ENCODE data around the gene VIPR2. TPM values are rescaled to one million over a fixed set of nuclear protein-coding genes. Genes with fewer than 3 reads are reported as not detected.
"Not testable (repeated sequence)": the region's sequence is repeated elsewhere in the genome, so short reads cannot be mapped to it uniquely, and the experiment has no call there.

The VIPR2 gene
- polyA plus RNA-seq, 10 donors: 4.9 to 10.5 (median 8.6) TPM

DNA sequence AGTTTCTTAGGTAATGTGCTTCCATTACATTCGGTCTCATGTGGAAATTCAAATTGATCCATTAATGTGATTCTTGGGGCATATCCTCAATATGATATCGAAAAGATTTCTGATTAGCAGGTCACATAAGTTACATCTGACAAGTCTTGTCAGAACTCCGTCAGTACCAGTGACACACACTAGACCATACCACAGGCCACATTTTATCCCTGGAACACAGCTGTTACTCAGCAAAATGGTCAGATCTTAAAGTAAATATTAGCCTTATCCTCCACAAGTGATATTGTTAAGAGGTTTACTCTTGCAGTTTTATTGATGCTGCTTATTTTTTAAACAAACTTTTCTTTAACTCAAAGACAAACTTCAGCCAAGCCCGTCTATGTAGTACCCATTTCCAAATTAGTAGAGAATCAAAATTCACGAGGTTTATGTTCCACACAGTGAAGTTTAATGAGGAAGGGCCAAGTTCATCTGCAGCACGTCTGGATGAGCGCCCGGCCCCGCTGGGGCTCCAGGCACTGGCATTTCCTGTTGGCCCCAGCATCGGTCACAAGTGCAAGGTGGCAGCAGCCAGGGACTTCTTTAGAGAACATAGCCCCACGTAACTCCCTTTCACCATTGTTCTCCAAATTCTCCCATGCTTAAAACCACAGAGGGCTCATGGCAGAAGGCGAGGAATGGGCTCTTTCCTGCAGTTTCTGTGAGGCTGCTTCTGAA is 132.2 kb downstream of the VIPR2 start:
- peak in 2 of 3 donors; percentile 38 to 52 for DNase-seq

DNA sequence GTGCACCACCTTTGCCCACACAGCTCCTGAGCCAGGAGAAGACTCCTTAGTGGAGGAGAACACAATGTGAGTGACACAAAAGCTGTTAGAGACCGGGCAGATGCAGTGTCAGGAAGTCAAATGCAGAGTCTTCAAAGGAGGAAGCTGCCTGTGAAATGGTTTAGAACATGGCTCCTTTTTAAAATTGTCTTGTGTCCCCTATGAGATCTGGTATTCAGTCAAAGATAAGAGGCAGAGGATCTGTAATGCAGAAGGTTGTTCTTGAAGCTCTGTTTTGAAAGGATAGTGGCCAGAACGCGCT is 133.0 kb downstream of the VIPR2 start:
- DNase-seq: no peak

DNA sequence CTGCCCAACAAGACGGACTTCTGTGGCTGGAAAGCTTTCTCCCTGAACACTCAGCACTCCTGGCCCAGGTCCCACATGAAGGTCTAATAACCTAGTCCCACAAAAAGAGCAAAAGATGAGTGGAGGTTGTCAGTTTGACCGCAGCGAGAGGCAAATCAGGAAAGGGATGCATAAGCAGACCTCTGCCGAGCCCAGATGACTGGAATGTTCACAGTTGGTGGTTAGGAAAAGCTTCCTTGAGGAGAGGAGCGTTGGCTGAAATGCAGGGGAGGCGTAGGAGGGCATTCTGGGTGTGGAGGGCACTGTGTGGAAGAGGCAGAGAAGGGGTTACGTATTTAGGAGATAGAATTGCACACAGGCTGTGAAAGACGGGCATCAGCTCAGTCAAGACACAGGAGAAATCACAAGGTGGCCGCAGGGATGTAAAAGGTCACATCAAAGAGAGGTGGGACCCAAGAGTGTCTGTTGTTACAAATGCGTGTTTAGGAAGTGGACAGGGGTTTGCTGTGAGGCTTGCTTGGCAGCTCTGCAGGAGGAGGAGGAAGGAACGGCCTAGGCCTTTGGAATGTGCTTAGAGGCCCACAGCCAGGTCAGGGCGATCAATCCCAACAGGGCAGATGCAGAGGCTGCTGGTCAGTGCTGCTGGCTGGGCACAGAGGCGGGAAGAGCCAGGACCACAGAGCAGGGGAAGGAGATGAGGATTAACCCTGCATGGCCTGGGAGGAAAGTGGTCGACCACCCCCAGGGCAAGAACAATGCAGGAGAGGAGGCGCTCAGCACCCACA is 133.5 kb downstream of the VIPR2 start:
- DNase-seq: no peak

DNA sequence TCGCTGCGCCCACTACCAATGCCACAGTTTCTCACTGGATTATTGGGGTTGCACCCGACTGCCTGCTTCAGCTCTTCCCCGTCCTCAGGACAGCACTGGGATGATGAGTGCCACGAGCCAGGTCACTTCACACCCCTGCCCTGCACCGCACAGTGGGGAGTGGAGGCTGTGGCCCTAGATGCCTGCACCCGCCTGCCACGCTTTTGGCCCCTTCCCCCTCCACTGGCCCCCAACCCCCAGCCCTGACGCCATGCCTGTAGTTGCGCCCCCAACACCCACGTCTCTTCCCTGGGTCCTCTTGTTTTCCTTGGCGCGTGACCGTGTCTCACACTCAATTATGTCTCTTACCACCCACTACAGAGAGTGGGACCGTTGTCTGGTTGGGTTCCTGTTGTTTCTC is 134.3 kb downstream of the VIPR2 start:
- no peak for DNase-seq

DNA sequence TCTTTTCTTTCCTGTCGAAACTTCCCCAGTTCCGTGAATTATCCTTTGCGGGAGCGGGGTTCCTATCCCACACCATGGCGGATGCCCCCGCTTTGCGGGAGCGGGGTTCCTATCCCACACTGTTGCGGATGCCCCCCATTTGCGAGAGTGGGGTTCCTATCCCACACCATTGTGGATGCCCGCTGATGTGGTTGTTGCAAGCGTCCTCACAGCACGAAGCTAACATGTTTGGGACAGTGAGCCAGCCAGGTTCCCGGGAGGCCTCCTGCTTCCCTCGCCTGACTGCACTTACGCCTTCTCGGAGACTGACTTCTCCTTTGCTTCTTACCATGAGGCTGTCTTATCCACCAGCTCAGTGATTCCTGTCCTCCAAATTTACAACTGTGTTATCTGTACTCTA is 134.7 kb downstream of the VIPR2 start:
- DNase-seq: no peak

DNA sequence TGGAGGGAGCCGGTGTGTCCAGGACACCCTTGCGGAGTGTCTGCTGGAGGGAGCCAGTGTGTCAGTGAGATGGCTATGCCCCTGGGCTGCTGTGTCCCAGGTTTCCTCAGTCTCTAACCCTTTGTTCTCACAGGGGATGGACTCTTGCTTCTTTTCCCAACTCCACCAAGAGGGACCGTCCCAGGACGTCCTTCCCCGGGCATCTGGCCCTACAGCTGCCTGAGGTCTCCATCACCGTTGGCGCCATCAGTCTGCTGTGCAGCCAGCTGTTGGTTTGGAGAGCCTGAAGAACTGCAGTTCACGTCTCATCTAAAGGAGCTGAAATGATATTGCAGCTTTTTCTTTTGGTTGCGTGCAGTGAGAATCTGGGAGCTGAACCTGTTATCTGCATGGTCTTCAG is 136.2 kb downstream of the VIPR2 start:
- peak in 2 of 3 donors; percentile 36 to 65 for DNase-seq

DNA sequence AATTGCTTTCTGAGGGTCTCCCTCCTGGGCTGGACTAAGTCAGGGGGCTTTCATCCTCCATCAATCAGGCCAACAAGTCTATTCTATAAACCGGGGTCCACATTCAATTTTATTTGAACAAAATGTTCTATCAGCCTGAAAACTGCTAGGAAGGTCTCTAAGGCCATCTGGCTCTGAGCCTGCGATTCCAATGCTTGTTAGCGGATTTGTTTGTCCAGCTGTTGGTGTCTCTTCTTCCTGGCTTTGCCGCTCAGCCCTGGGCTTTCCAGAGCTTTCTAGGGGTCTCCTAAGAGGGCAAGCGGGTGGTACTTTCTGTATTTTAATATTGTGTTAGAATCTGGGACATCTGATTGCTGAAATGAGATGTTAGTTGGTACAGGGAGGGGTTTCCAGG is 136.7 kb downstream of the VIPR2 start:
- peak; percentile 53 to 76 (median 63) for DNase-seq

DNA sequence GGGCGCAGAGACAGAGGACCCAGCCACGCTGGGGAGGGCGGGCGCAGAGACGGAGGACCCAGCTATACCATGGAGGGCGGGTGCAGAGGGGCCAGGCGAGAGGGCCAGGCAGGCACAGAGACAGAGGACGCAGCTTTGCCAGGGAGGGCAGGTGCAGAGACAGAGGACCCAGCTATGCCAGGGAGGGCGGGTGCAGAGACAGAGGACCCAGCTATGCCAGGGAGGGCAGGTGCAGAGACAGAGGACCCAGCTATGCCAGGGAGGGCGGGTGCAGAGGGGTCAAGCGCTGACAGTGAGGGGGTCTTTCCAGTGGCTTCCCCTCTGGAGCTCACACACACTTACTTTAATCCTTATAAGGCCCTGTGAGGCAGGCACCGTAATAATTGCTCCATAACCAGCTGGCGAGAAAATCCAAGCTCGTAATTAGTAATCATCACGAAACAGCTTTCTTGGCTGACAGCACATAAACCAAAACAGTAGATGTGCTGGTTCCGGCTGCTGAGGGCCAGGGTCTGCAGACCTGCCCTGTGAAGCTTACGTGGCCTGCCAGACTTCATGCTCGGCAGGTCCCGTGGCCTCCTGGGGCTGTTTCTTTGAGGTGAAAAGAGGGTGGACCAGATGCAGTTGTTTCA is 137.2 kb downstream of the VIPR2 start:
- DNase-seq: peak in 2 of 3 donors; percentile 52 to 66

DNA sequence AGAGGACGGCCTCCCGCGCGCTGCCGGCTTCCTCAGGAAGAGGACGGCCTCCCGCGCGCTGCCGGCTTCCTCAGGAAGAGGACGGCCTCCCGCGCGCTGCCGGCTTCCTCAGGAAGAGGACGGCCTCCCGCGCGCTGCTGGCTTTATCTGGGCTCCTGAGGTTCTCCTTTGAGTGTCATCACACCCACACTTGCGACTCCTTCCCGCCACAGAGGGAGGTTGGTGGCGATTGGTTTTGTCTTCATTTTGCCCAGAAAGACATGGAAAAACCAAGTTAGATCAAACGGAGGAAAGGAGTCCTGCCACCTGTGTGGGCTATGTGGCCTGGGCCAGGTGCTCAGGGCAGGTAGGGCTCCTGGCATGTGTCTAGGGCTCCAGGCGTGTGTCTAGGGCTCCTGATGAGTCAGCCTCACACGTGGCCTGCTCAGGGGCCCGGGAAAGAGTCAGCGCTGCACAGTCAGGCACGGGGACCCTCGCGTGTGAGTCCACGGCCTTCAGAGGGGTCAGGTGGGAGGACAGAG is 138.0 kb downstream of the VIPR2 start:
- no peak for DNase-seq

DNA sequence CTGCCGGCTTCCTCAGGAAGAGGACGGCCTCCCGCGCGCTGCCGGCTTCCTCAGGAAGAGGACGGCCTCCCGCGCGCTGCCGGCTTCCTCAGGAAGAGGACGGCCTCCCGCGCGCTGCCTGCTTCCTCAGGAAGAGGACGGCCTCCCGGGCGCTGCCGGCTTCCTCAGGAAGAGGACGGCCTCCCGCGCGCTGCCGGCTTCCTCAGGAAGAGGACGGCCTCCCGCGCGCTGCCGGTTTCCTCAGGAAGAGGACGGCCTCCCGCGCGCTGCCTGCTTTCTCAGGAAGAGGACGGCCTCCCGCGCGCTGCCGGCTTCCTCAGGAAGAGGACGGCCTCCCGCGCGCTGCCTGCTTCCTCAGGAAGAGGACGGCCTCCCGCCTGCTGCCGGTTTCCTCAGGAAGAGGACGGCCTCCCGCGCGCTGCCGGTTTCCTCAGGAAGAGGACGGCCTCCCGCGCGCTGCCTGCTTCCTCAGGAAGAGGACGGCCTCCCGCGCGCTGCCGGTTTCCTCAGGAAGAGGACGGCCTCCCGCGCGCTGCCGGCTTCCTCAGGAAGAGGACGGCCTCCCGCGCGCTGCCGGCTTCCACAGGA is 138.6 kb downstream of the VIPR2 start:
- not testable (repeated sequence) for DNase-seq

DNA sequence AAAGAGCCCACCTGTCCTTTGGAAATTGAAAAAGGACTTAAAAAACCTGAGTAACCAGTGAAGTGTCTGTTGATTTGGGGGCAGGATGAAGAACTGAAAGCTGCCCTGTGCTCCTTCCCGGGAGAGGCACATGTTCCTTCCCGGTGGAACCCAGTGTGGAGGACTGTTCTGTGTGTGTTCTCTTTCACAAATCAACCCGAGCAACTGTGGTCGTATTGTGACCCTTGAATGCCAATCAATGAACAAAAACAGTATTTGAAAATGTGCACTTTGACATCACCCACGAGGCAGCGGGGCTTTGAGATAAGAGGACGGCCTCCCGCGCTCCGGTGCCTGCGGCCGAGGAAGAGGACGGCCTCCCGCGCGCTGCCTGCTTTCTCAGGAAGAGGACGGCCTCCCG is 139.0 kb downstream of the VIPR2 start:
- DNase-seq: no peak

DNA sequence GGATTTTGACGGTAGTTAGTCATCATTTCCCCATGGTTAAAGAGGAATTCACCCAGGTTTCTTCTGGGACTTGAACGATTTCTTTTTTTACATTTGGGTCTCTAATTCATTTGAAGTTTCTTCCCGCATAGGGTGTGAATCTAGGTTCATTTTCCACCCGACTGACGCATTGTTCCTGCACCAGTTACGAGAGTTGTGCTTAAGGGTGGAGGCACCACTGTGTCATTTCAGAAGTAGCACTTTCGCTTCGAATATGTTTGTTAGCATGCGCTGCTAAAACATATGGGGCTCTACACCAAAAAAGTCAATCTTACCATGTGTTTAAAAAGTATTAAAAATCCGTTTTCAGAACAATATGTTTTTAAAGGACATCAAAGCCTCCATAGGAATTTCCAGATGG is 140.3 kb downstream of the VIPR2 start:
- no peak for DNase-seq

DNA sequence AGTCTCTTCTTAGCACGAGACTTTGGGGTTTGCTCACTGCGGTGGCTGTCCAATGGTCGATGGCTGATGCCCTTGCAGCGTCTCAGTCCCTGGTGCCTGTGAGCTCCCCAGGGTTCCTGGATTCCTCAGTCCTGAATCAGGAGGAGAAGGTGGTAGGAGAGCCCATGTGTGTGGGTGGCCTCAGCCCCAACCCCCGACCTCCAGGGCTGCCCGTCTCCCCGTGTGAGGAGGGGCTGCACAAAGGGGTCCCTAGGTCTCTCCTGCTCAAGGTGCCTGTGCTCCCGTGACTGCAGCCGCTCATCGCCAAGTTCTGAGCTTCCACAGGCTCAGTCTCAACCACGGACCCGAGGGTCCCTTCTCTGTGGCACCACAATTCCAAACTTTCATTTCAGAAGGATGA is 142.9 kb downstream of the VIPR2 start:
- no peak for DNase-seq

DNA sequence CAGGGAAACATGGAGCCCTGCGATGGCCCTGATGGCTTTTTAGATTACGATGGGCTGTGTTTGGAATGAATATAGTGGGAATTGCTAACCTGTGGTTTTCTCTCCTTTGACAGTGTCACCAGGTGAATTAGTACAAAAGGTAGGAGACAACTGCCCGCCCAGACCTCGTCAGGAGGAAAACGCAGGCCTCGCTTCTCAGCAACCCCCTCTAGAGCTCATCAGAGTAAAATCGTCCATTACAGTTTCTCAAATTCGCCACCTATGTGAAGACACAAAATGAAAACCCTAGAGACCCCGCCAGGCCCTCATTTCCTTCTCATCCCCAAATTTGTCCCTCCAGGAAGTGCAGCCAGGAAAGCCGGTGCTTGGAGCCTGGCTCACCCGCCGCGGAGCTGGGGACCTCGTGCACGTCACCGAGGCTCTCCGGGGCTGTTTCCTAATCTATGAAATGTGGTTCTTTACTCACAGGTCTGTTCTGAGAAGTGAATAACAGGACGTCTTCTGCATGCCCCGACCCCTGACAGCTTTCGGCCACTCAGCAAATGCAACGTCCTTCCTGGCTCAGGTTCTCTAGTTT is 143.7 kb downstream of the VIPR2 start:
- no peak for DNase-seq

DNA sequence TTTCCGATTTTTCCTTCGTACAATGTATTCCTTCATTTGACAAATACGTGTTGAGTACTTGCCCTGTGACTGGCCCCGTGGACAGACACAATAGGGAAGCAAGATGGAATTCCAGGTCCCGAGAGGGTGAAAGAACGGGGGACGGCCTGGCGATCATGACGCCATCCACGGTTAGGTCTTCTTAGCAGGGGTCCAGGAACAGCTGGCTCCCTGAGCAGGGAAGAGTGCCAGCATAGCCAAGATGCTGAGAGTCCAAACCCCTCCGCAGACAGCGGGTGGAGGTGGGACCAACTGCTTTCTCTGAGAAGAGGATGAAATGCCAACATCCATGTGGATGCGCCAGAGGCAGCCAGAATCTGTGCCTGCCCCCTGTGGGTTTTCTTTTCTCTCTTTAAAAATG is 144.6 kb downstream of the VIPR2 start:
- DNase-seq: no peak

DNA sequence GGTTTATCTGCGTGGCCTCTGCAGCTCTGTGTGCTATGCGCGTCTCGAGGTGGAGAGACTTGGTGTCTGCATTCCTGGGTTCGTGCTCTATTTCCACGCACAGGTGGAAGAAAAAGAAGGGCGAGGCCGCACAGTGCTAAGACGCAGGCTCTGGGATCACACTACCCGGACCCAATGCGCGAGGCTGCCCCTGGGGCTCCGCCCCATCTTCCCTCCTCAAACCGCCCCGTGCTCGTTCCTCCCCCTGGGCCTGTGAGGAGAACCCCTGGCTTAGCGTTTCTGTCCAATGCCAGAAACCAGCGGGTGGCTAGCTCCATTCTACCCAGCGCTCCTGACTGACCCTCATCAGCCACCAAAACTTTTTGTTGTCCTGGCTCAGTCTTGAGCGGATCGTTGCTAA is 145.2 kb downstream of the VIPR2 start:
- DNase-seq: no peak

DNA sequence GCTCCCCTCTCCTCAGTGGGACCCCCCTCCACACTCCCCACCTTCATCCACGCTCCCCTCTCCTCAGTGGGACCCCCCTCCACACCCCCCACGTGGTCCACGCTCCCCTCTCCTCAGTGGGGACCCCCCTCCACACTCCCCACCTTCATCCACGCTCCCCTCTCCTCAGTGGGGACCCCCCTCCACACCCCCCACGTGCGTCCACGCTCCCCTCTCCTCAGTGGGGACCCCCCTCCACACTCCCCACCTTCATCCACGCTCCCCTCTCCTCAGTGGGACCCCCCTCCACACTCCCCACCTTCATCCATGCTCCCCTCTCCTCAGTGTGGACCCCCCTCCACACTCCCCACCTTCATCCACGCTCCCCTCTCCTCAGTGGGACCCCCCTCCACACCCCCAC is 146.4 kb downstream of the VIPR2 start:
- not testable (repeated sequence) for DNase-seq

DNA sequence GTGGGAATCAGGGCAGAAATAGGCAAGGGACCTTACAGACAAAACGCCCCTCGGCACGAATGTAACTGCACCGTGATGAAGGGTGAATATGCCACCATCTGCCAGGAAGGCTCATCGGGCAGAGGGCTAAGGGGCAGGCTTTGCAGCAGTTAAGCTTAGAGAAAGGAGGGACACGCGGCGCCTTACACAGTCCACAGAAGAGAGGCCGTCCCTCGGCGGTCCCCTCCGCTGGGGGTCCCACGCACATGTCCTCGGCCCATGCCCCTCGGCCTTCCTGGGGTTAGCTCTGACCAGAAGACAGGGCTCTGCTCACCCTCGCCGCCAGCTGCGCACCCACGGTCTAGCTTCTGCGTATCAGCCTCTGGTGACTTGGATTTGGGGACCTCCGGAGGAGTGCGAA is 147.2 kb downstream of the VIPR2 start:
- DNase-seq: no peak

DNA sequence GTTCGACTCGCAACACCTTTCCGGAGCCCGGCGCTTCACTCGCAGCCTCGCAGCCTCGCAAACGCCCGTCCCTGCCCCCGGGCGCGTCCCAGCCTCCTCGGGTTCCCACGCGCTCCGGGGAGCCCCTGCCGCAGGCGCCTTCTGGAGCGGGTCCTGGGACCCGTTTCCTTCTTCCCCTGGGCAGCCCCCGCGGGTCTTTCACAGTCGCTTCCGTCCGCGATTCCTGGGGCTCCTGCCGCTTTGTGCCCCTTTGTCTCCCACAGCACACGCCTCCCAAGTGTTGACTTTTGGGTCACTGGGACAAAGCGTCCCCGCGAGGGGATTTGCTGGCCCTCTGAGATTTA is 147.6 kb downstream of the VIPR2 start:
- no peak for DNase-seq

DNA sequence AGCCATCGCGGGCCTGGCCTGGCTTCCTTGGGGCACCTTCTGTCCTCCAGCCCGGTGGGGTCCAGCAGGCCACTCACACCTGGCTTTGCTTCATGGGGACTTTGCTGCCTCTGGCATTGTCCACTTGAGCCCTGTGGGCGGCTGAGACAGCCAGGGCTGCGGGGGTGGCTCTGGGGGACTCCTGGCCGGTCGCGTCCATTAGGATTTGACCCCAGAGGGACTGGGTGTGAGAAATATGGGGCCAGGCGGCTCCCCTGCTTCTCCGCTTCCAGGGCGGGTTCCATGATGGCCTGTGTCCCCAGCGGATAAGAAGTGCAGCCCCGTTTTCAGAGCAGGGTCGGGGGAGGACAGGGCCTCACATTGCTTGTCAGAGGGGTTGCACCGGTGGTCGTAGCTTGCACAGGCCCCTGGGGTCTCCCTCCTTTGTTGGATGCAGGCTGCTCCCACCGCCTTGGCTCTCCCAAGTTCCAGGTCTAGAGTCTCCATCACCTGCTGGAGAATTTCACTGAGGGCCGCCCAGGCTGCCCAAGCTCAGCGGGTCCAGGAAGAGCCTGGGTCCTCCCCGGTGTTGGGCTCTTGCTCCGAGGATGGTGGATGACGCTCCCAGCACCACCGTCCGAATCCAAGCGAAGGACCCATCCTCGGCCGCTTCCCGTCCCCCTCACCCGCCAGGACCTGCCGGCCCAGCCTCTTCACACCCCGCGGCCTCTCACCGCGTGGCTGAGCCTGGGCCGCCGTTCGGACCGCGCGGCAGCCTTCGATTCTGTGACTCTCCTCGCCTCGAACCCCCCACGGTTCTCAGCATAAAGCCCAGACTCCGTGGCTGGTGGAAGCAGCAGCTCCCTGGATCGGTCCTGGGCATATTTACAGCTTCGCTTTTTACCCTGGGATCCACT is 148.2 kb downstream of the VIPR2 start:
- no peak for DNase-seq

DNA sequence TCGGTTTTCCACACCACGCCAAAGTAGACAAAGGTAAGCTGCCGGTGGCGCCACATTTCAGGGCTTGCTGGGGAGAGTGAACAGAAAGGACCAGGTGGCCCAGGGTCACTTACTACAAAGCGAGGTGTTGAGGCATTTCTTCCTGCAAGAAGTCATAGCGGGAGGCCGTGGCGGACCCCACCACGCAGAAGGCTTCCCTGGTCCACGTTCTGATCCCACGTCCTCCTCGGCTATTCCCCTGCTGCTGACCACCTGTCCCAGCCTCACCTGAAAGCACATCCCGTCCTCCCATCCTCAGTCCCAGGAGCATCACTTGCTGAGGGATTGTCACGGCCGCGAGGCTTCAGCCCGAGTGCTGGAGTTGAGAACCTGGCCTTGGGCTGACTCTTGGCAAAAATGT is 149.2 kb downstream of the VIPR2 start:
- no peak for DNase-seq
